Stimulated activated CD8-positive, alpha-beta memory T cell treated with anti-CD3 and anti-CD28 coated beads, Interleukin-7, amount 100 ng/mL, for 48 hours (primary cell): Measurements from ENCODE around the gene GPR17.

Source experiments
- DNase-seq, 2 donors: peaks; one replicate each; pipeline ENCODE4 v3.0.0-alpha.2; 2020; ENCODE audit warnings: low read depth in 1 of 2; ENCODE audit errors: extremely low read depth in 1 of 2

GPR17 gene

DNA sequence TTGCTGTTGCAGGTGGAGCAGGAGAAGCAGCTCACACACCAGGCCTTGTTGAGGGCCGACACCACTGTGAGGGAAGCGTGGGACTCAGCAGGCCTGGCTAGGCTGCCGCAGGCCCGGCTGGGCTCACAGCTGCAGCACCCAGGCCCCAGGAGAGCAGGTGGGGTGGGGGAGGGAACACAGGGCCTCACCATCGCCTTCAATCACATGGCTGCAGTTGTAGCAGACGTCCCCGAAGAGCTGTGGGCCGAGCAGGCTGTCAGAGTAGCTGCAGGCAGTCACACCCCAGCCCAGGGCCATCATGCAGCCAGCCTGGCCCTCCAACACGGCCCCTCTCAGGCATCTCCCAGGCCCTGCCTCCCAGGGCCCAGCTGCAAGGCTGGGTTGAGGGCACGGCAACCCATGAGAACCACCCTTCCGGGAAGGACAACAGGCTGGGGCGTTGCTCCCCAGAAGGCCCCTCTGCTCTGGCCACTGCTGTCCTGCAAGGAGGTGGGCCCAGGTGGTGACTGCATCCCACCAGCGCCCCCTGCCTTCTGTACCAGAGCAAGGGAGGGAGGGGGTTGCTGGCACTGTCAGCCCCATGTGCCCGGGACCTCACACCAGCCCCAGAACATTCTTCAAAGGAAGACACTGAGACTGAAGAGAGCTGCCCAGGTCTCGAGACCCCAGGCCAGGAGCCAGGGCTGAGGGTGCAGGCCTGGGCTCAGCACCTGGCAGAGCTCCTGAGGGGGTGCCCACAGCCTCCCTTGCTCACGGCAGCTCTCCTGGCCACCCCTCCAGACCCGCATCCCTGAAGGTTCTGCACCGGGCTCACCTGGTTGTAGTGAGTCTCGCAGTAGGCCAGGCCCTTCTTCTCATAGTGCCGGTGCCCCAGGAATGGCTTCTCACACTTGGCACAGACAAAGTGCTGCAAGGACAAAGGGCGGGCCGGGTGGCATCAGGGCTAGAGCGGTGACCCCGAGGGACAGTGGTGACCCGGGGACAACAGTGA is 5.6 kb upstream of the GPR17 start:
- DNase-seq = no peak

DNA sequence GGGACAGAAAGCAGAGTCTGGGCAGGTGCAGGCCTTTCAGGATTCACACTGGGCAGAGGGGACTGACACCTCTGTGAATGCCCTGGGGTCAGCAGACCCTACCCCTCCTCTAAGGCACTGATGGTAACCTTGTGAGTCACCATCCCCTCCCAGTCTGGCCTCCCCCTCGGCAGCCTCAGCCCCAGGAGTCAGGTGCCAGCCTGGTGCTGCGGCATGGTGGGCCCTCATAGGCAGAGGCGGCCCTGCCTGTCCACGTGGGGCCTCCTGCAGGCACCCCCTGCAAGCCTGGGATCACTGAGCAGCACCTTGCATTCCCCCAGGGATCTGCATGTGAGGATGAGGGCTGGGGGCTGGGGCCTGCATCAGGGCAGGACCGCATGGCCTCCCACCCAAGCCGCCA is 4.8 kb upstream of the GPR17 start:
- DNase-seq = no peak

DNA sequence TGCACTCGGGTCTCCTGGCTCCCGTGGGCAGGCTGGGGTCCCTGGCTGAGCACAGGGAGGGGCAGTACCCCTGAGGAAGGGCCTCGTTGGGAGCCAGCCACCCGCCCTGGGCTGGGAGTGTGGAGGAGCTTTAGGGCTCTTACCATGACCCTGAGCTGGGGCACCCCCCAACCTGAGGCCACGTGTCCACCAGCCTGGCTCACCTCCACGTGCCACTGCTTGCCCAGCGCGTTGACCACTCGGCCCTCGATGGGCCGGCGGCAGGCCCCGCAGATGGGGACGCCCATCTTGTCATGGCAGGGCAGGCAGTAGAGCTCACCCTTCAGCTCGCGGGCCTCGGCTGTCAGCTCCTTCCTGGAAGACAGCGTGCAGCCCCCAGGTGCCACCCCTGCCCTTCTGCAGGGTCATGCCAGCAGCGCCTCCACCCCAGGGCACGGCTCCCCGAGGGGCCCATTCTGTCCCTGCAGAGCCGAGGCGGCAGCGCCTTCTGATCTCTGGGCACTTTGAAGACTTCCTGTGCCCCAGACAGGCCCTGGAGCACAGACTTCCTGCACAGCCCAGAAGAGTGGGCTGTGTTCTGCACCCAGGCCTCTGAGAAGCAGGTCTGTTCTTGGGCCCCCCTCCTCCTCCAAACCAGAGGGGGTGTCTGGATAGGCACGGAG is 4.0 kb upstream of the GPR17 start:
- no peak for DNase-seq

DNA sequence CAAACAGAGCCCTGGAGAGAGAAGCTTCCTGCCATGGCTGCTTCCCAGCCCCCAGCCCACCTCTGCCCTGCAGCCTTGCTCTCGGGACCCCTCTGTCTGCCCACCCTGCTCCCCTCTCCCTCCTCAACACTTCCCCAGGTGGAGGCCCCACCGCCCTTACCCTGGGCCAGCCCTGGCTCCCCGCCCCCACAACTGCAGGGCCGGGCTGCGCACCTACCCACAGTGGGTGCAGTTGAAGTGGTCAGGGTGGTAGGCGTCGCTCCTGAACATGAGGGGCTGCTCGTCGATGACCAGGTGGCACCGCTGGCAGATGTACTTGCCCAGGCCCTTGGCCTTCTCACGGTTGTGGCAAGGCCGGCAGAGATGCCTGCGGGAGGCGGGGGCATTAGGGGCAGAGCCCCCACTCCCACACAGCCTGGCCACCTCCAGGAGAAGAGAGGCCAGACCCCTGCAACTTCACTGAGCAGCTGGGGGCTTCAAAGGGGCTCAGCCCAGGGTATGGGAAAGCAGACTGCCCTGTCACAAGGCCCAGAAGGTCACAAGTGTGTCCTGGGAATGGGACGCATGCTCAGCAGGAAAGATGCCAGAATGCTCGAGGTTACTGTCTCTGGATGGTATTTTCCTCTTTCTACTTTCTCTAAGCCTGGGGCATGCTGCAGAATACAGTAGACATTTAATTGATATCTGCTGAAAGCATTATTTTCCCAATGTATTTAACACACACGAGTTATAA is 3.1 kb upstream of the GPR17 start:
- DNase-seq = no peak

DNA sequence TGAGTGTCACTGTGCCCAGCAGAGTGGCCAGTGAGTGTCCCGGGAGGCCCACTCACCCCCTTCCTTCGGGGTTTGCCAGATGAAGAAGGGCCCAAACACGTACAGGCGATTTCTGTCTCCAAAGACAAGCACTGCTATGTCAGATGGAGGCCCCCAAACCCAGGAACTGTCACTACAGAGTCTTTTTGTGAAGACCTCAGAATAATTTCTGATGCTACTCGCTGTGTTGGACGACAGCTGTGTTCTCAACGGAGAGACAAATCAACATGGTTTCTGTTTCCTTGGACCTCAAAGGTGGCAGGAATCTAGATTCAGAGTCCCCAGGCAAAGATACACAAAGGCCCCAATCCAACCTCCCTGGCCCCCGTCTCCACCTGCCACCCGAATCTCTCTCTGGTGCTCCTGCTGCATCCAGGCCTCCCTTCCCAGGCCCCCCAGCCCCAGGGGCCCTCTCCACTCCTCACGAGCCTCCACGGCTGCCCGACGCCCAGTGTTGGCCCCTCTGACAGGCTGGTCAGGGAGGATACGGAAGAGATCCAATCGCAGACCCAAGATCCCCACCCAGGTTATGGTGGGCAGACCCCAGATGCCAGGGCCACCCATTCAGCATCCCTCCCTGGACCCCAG is 2.4 kb upstream of the GPR17 start:
- DNase-seq = no peak

DNA sequence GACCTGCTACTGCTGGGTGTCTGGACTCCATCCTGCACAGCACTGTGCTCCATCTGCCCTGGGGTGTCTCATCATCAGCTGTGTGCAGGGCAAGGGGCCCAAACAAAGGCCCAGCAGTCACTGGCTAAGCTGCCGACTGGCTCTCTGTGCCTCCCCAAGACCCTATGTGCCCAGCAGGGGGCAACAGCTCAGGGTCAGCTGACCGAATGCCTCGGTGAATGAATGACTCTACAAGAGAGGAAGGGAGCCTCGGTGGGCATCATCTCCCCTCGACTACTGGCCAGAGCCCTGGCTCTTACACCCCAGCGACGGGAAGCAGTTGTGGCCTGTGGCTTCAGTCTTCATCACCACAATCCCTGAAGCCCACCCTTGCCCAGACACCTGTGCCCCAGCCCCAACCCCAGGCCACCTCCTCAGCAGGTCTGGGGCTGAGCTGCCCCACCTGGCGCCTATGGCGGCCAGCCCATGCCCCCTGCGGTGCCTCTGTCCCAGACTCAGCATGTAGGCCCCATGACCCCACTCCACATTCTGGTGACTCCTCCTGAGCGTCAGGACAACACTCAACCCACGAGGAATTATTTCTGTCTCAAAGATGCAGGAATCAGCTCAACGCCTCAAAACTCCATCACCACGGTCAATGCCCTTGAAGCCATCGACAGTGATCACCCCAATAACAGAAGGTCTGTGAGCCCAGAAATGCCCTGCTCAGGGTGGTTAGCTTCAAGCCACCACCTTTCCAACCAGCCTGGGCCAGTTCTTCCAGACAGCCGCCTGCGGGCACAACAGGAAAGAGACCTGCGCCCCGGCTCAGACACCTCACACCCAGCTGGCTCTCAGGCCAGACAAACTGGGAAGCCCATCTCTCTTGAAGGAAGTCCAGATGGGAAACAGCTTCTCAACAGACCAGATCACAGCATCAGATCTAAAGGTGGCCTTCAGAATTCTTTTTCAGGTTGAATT is 1.6 kb upstream of the GPR17 start:
- DNase-seq = no peak

DNA sequence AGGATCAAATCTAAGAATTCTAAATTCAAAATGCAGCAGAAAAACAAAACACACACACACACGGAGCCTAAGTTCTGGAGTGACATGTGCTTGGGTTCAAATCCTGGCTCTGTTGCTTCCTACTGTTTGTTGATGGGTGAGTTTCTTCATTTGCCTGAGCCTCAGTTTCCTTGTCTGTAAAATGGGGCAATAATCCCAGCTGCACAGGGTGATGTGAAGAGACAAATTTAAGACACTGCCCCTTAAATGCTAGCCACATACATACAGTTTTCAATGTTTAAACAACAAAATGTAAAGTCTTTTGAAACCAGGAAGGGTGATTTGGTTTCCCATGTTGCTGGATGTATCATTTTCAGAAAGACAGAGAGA is 943 bp upstream of the GPR17 start:
- no peak for DNase-seq

DNA sequence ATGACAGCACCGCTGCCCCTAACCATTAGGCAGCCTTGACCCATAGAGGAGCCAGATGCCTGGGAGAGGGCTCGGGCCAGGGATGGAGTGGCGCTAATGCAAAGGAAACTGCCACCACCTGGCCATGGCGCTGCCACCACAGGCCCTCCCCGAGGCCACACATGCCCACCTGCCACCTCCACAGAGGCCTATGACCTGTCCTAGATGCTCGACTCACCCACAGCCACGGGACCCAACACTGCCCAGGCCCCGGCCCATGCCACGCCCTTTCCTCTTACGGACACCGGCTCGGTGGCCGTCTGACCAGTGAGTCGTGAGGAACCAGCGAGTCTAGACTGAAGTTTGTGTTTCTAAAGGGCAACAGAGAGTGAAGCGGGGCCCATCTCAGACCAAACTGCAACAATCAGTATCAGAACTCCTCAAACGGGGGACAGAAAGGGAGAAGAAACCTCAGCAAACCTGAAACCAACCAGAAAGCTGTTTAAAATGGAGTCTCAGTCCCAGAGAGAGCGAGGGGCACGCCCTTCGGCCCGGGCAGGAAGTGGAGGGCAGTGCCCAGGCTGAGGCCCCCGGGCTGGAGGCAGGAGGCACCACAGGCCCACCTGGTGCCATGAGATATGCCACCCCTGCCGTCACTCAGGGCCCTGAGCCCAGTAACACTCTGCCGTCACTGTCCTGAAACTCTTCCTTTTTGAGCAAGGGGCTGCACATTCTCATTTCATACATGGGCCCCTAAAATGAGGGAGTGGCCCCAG is 711 bp downstream of the GPR17 start:
- DNase-seq = no peak

DNA sequence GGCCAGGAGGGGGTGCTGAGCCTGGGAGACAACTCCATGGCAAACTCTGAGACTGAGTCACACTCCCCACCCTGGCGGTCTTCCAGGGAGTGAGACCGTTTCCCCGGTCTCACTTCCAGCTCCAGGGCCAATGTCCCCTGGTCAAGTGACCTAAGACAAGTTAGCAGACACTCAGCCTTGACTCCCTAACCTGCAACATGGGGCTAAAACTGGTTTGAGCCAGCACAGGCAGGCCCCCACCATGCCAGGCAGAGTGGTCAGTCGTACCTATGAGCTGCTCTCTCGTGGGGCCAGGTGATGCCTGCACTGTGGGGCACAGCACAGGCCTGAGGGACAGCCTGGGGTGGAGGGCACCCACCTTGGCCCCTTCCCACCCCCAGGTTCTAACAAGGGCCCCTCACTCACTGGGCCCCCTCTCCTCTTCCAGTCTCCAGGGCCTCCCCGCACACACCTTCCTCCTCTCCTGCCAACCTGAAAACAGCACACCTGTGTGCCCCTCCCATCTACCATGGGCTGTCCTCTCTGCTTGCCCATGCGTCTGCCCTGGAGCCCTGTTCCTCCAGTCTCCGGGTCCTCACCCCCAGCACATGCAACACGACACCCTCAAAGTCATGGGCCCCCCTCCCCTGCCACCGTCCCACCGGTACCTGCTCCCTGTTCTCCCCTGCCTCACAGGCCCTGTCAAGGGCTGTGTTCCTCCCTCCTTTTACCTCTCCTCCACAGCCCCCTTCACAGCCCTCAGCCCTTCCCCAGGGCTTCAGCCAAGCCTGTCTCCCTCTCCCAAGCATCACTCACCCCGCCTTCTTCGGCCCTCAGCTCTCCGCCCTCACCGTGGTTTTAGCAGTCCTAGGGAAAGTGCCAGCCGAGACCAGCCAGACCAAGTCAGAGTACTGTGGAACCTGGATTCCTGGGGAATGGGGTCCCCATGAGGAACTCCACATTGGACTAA is 1.6 kb downstream of the GPR17 start:
- no peak for DNase-seq

DNA sequence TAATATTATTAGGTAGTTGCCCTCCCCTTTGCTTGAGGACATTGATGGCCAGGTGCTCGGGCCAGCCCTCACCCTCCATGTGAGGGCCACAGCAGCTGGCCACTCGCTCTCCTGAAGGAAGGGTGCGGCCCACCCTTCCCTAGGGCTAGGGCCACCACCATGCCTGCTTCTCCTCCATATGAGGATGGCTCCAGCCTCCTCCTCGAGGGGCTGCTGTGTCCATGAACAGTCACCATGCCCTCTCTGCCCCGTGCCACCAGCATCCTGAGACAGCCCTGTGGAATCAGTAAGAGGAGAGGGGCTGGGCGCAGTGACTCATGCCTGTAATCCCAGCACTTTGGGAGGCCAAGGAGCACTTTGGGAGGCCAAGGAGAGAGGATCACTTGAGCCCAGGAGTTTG is 2.4 kb downstream of the GPR17 start:
- no peak for DNase-seq

DNA sequence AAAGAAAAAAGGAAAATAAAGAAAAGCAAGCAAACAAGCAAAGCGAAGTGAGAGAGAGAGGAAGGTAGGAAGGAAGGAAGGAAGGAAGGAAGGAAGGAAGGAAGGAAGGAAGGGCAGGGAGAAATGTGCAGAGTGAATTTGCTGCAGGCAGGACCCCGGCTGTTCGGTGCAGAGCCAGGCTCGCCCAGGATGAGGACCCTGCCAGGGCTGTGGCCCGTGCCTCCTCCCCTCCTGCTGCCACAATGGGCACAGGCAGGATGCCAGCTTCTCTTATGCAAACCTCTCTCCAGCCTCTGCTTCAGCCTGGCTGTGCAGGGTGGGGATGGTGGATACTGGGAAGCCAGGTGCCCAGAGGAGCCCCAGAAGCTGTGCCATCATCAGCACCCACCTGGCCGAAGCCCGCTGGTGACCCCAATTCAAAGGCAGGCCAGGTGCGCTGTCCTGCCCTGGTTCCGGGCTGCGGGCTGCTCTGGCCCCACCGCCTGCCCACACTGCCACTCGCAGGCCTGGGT is 3.2 kb downstream of the GPR17 start:
- DNase-seq = no peak

DNA sequence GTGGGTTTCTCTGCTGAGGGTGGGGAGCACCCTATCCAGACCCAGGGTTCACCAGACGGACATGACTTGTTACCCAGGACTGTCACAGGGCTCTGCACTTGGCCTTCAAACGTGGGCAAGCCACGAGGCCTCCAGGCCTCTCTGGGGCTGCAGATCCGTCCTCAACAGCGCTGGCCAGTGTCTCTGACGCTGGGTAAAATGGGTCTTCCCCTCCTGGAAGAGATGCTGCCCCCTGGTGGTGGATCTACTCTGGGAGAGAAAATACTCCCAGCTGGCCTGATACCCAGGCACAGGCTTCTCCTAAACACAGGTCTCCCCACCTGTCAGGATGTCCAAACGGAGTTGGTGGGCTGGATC is 3.7 kb downstream of the GPR17 start:
- DNase-seq = peak; percentile 56 to 72

DNA sequence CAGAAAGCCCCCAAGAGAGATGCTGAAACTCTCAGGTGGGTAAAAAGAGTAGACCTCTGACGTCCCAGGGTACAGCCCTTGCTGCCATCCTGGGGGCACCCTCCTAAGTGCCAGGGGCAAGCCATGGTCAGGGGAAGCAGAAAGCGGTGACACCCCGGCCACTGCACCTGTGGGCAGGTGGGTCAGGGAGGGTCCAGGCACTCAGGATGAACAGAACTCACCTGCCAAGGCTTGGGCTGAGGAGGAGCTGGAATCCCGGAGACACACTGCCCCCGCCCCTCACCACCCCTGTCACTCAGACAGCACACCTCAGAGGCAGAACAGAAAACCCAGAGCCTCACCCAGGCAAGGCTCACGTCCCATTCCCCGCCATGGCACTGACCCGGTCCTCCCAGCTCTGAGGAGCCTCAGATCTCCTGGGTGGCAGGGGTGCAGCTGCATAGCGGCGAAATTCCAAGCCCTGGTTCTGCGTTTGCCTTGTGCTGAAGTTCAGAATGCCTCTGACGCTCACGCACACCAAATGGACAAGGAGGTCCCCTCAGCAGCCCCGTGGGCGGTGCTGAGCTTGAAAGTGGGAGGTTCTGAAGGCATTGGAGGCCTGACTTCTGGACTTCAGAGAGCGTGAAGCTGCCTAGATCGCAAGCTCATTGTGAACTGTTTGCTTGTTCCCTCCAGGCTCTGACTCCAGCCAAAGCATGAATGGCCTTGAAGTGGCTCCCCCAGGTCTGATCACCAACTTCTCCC is 4.3 kb downstream of the GPR17 start:
- no peak for DNase-seq

DNA sequence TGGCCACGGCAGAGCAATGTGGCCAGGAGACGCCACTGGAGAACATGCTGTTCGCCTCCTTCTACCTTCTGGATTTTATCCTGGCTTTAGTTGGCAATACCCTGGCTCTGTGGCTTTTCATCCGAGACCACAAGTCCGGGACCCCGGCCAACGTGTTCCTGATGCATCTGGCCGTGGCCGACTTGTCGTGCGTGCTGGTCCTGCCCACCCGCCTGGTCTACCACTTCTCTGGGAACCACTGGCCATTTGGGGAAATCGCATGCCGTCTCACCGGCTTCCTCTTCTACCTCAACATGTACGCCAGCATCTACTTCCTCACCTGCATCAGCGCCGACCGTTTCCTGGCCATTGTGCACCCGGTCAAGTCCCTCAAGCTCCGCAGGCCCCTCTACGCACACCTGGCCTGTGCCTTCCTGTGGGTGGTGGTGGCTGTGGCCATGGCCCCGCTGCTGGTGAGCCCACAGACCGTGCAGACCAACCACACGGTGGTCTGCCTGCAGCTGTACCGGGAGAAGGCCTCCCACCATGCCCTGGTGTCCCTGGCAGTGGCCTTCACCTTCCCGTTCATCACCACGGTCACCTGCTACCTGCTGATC is 4.9 kb downstream of the GPR17 start:
- no peak for DNase-seq

DNA sequence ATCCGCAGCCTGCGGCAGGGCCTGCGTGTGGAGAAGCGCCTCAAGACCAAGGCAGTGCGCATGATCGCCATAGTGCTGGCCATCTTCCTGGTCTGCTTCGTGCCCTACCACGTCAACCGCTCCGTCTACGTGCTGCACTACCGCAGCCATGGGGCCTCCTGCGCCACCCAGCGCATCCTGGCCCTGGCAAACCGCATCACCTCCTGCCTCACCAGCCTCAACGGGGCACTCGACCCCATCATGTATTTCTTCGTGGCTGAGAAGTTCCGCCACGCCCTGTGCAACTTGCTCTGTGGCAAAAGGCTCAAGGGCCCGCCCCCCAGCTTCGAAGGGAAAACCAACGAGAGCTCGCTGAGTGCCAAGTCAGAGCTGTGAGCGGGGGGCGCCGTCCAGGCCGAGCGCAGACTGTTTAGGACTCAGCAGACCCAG is 5.4 kb downstream of the GPR17 start:
- no peak for DNase-seq

DNA sequence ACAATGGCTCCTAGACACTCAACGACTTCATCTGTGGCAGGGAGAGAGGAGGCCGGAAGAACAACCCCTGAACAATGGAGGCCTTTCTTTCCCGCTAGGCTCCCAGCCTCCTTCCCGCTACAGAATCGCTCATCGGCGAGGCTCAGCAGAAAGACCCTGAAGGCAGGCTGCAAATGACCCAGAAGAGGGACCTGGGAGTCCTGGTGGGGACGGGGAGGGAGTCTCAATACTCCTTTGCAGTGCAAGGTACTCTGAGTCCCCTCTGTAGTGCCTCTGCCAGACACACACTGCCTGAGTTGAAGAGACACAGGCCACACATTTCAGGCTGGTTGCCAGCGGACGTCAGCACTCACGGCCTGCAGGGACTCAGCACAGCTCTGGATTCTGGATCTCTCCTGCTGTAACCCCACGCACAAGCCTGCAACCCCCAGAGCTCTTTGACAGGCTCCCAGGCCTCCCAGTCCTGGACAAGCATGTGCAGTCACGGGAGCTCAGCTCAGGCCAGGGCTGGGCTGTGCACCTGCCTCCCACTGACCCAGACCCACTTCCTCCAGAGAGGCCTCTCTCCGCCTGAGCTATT is 6.1 kb downstream of the GPR17 start:
- no peak for DNase-seq
